BLaER1 treated with 17β-estradiol and CSF1 and Interleukin-3, amounts not matched to agents 10 nM and 100 nM (cell line): ENCODE results near the gene APBB2.
"Not testable (repeated sequence)": the region's sequence is repeated elsewhere in the genome, so short reads cannot be mapped to it uniquely, and the experiment has no call there.

Experiments used
- H3K27ac ChIP-seq, 11 experiments: shearing (Covaris generic); formaldehyde crosslinking; 2 replicates each; pipeline ENCODE4 v1.8.1; 2022
- H3K27me3 ChIP-seq, 11 experiments: shearing (Covaris generic); formaldehyde crosslinking; 2 replicates each; pipeline ENCODE4 v1.8.1; 2022
- H3K36me3 ChIP-seq, 11 experiments: shearing (Covaris generic); formaldehyde crosslinking; 2 replicates each; pipeline ENCODE4 v1.8.1; 2022
- H3K4me1 ChIP-seq, 10 experiments: shearing (Covaris generic); formaldehyde crosslinking; 2 replicates each; pipeline ENCODE4 v1.8.1; 2022
- H3K4me2 ChIP-seq, 11 experiments: shearing (Covaris generic); formaldehyde crosslinking; 2 replicates each; pipeline ENCODE4 v1.8.1; 2022
- H3K4me3 ChIP-seq, 10 experiments: shearing (Covaris generic); formaldehyde crosslinking; 2 replicates each; pipeline ENCODE4 v1.8.1; 2022
- H3K9ac ChIP-seq, 11 experiments: shearing (Covaris generic); formaldehyde crosslinking; 2 replicates each; pipeline ENCODE4 v1.8.1; 2022
- H3K9me3 ChIP-seq, 11 experiments: shearing (Covaris generic); formaldehyde crosslinking; replicated peaks in 1 of 11; 2 replicates each; pipeline ENCODE4 v1.8.1; 2022
- H4K20me1 ChIP-seq, 11 experiments: shearing (Covaris generic); formaldehyde crosslinking; 2 replicates each; pipeline ENCODE4 v1.8.1; 2022
- Cebpa-rat ChIP-seq, 11 experiments: shearing (Covaris generic); IDR thresholded peaks; 2 replicates each; pipeline ENCODE4 v1.8.1; 2022

The APBB2 gene

DNA sequence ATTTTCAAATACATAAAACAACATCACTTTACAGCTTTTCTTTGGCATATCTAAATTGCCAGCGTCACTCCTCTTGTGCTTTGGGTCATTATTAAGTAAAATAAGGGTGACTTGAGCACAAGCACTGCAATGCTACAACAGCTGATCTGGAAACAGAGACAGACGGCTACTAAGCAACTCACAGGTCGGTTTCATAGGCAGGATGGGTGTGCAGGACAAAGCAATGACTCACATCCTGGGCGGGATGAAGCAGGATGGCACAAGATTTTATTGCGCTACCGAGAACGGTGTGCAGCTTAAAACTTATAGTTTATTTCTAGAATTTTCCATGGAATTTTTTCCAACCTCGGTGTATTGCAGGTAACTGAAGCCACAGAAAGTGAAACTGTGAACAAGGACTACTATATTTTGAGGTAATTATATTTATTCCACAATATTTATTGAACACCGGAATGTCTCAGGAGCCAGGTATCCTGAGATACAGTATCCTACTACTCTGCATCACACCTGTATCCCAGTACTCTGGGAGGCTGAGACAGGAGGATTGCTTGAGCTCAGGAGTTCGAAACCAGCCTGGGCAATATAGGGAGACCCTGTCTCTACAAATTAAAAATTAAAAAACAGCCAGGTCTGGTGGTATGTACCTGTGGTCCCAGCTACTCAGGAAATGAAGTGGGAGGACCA, 215.5 kb downstream of the APBB2 start:
- Histone ChIP-seq H3K9ac (no peak overlapping the region), H3K36me3 (peaks cover 0 to 9% (median 0%) of the 10 kb centered on the region in 11 experiments; a peak in 4 of 22 replicates), H3K27me3 (no peaks in the 10 kb centered on the region), H3K4me1 (peaks cover 4 to 49% (median 29%) of the 10 kb centered on the region in 10 experiments), H3K4me3 (no peak overlapping the region), H3K4me2 (peak overlapping the region in 5 of 11 experiments; percentile 4 to 40 (median 24); a peak in 7 of 22 replicates), H3K9me3 (peaks cover 23 to 59% (median 38%) of the 10 kb centered on the region in 11 experiments; a peak in 21 of 22 replicates), H4K20me1 (no peaks in the 10 kb centered on the region), H3K27ac (peak overlapping the region in 3 of 11 experiments; percentile 2 to 35 (median 22); a peak in 4 of 22 replicates)
- no peak for TF ChIP-seq Cebpa-rat (IDR thresholded peaks at IDR 0.05)

DNA sequence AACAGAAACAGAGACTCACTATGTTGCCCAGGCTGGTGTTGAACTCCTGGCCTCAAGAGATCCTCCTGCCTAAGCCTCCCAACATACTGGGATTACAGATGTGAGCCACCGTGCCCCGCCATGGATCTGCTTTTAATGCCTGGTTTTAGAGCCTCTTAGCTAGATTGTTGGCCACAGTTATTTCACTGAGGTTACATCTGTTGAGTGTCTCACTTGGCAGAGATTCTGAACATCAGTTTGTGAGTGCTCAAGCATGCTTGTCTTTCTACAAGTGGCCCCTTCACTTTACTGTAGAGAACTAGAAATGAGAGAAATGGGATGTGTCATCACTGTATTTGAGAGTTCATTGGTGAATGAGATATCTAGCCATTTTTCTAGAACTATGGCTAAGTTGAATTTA, 218.5 kb downstream of the APBB2 start:
- H3K36me3 ChIP-seq: peaks cover 0 to 7% (median 0%) of the 10 kb centered on the region in 11 experiments; a peak in 3 of 22 replicates
- H3K9me3 ChIP-seq: peaks cover 23 to 47% (median 36%) of the 10 kb centered on the region in 11 experiments; a peak in 21 of 22 replicates
- no peaks in the 10 kb centered on the region for H4K20me1 ChIP-seq
- no peak for TF ChIP-seq Cebpa-rat (IDR thresholded peaks at IDR 0.05)
- H3K4me3 ChIP-seq: no peak overlapping the region
- H3K27me3 ChIP-seq: no peaks in the 10 kb centered on the region
- no peak overlapping the region for H3K4me2 ChIP-seq
- H3K27ac ChIP-seq: peak overlapping the region in 9 of 11 experiments; percentile 26 to 98 (median 92); a peak in 15 of 22 replicates
- H3K4me1 ChIP-seq: peaks cover 33 to 76% (median 57%) of the 10 kb centered on the region in 10 experiments
- no peak overlapping the region for H3K9ac ChIP-seq

DNA sequence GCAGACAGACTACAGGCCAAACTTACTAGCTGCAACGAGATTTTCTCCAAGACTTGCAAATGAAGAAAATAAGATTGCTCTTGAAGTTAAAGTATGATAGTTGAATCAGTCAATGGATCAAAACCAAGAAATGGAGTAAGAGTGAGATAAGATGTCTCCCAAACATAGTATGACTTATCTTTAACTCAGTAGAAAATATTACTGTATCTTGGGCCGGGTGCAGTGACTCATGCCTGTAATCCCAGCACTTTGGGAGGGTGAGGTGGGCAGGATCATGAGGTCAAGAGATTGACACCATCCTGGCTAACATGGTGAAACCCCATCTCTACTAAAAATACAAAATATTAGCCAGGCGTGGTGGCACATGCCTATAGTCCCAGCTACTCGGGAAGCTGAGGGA, 220.0 kb downstream of the APBB2 start:
- peak overlapping the region in 10 of 11 experiments; percentile 66 to 82 (median 75); a peak in 19 of 22 replicates for H3K4me2 ChIP-seq
- peaks cover 41 to 78% (median 63%) of the 10 kb centered on the region in 10 experiments for H3K4me1 ChIP-seq
- not testable (repeated sequence) for H3K36me3 ChIP-seq, H3K27me3 ChIP-seq, H3K4me3 ChIP-seq, H4K20me1 ChIP-seq
- H3K27ac ChIP-seq: peak overlapping the region in 10 of 11 experiments; percentile 76 to 98 (median 92); a peak in 18 of 22 replicates
- H3K9me3 ChIP-seq: peaks cover 23 to 46% (median 36%) of the 10 kb centered on the region in 11 experiments; a peak in 21 of 22 replicates
- peak overlapping the region in 9 of 11 experiments; percentile 70 to 82 (median 79); a peak in 11 of 22 replicates for H3K9ac ChIP-seq

DNA sequence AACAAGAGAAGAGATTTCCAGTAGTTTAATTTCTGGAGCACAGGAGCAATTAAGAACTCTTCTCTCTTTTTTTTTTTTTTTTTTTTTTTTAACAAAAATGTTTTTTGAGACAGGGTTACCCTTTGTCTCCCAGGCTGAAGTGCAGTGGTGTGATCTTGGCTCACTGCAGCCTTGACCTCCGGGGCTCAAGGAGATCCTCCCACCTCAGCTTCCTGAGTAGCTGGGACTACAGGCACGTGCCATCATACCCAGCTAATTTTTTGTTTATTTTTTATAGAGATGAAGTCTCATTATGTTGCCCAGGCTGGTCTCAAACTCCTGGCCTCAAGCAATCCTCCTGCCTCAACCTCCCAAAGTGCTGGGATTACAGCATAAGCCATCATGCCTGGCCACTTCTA, 221.0 kb downstream of the APBB2 start:
- peak overlapping the region; percentile 66 to 82 (median 77) for H3K4me2 ChIP-seq
- H3K9ac ChIP-seq: peak overlapping the region; percentile 45 to 82 (median 78); a peak in 21 of 22 replicates
- peaks cover 17 to 42% (median 28%) of the 10 kb centered on the region in 11 experiments; a peak in 21 of 22 replicates for H3K9me3 ChIP-seq
- peaks cover 41 to 77% (median 56%) of the 10 kb centered on the region in 10 experiments for H3K4me1 ChIP-seq
- H4K20me1 ChIP-seq, H3K27me3 ChIP-seq, H3K36me3 ChIP-seq: not testable (repeated sequence)
- peak overlapping the region in 5 of 10 experiments; percentile 0 to 22 (median 4); a peak in 3 of 20 replicates for H3K4me3 ChIP-seq
- peak overlapping the region; percentile 44 to 98 (median 91); a peak in 21 of 22 replicates for H3K27ac ChIP-seq

DNA sequence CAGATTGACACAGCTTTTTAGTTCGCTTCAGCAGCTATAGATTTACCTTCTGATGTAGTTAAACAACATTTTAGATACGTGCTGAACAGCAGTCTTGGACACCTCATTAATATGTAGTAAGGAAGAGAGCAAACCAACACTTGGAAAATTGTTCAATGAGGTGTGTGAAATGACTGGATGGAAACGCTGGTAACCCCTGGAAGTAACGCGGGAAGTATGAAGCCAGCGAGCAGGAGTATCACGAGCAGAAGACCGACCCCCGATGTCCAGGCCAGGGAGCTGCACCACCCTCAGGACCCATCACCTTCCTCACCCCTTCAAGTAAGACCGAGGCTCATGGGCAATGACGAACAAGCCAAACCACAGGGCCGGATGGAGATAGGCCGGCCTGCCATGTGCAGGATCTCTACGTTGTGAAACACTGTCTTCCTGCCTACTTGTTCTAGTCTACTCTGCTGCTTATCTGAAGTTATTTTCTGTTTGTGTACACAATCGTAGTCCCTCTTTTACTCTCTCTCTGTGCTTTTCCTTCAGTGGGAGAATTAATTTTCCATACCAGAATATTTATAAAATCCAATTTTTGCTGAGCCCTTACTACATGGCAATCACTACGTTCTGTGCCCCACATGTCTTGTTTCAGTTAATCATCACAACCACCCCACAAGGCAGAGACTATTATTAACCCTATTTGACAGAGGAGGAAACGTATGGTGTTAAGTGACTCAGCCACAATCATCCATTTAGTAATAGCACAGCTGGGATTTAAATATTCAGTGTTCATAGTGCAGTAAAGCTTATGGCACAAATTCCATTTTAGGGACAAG, 221.7 kb downstream of the APBB2 start:
- no peaks in the 10 kb centered on the region for H4K20me1 ChIP-seq
- H3K4me3 ChIP-seq: peak overlapping the region in 6 of 10 experiments; percentile 0 to 22 (median 6); a peak in 5 of 20 replicates
- peak overlapping the region; percentile 66 to 82 (median 77) for H3K4me2 ChIP-seq
- peaks cover 41 to 77% (median 56%) of the 10 kb centered on the region in 10 experiments for H3K4me1 ChIP-seq
- H3K27ac ChIP-seq: peak overlapping the region; percentile 44 to 98 (median 91); a peak in 21 of 22 replicates
- H3K36me3 ChIP-seq: peaks cover 0 to 7% (median 0%) of the 10 kb centered on the region in 11 experiments; a peak in 3 of 22 replicates
- peak in 8 of 11 experiments; percentile 19 to 85 (median 70); a peak in 14 of 22 replicates for TF ChIP-seq Cebpa-rat (IDR thresholded peaks at IDR 0.05)
- peaks cover 15 to 38% (median 24%) of the 10 kb centered on the region in 11 experiments; a peak in 21 of 22 replicates for H3K9me3 ChIP-seq
- peak overlapping the region; percentile 45 to 82 (median 78); a peak in 21 of 22 replicates for H3K9ac ChIP-seq
- no peaks in the 10 kb centered on the region for H3K27me3 ChIP-seq

DNA sequence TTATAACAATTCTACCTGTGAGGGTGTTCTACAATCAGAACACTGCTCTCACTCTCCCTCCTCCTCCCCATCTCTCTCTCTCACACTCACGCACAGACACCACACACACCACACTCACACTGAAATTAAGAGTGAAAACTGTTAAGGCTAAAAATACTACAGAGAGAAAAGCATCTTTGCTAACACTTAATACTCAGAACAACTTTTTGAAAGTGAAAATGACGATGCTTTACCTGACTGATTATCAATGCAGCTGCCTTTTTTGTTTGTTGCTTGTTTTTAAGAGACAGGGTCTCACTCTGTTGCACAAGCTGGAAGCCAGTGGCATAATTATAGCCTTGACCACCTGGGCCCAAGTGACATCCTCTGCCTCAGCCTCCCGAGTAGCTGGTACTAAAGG, 222.4 kb downstream of the APBB2 start:
- Histone ChIP-seq H3K4me3 (no peak overlapping the region), H3K9ac (peak overlapping the region in 10 of 11 experiments; percentile 49 to 82 (median 78); a peak in 17 of 22 replicates), H3K9me3 (peaks cover 7 to 30% (median 16%) of the 10 kb centered on the region in 11 experiments; a peak in 19 of 22 replicates), H3K36me3 (peaks cover 0 to 6% (median 0%) of the 10 kb centered on the region in 11 experiments; a peak in 2 of 22 replicates), H4K20me1 (no peaks in the 10 kb centered on the region), H3K4me2 (peak overlapping the region; percentile 66 to 82 (median 77)), H3K27me3 (no peaks in the 10 kb centered on the region), H3K27ac (peak overlapping the region in 10 of 11 experiments; percentile 76 to 98 (median 92); a peak in 20 of 22 replicates), H3K4me1 (peaks cover 41 to 75% (median 57%) of the 10 kb centered on the region in 10 experiments)
- TF ChIP-seq Cebpa-rat (IDR thresholded peaks at IDR 0.05): no peak

DNA sequence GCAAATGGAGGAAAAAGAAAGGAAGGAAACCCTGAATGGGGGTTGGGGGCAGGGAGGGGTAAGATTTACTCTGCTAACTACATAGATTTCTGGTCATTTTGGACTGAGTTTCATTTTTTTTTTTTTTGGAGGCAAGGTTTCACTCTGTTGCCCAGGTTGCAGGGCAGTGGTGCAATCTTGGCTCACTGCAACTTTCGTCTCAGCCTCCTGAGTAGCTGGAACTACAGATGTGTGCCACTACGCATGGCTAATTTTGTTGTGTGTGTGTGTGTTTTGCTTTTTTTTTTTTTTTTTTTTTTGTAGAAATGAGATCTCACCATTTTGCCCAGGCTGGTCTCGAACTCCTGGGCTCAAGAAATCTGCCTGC, 223.5 kb downstream of the APBB2 start:
- Histone ChIP-seq H3K4me2 (peak overlapping the region; percentile 60 to 82 (median 73); a peak in 21 of 22 replicates), H3K4me1 (peaks cover 41 to 72% (median 57%) of the 10 kb centered on the region in 10 experiments)

More for the DNA sequence above, 223.5 kb downstream of the APBB2 start:
- H3K9me3 ChIP-seq: peaks cover 0 to 20% (median 10%) of the 10 kb centered on the region in 11 experiments; a peak in 11 of 22 replicates
- H3K4me3 ChIP-seq: no peak overlapping the region
- H3K36me3 ChIP-seq: peaks cover 0 to 6% (median 0%) of the 10 kb centered on the region in 11 experiments; a peak in 1 of 22 replicates
- peak overlapping the region; percentile 15 to 82 (median 78); a peak in 20 of 22 replicates for H3K9ac ChIP-seq
- TF ChIP-seq Cebpa-rat (IDR thresholded peaks at IDR 0.05): peak in 9 of 11 experiments; percentile 23 to 95 (median 82); a peak in 14 of 22 replicates
- H4K20me1 ChIP-seq: no peaks in the 10 kb centered on the region
- H3K27me3 ChIP-seq: no peaks in the 10 kb centered on the region
- H3K27ac ChIP-seq: peak overlapping the region in 10 of 11 experiments; percentile 76 to 98 (median 92); a peak in 19 of 22 replicates
